Frontal cortex (tissue), 4 donors: ENCODE data around the gene OLR1. TPM values are rescaled to one million over a fixed set of nuclear protein-coding genes. Genes with fewer than 3 reads are reported as not detected.
"Not testable (repeated sequence)": the region's sequence is repeated elsewhere in the genome, so short reads cannot be mapped to it uniquely, and the experiment has no call there.

Experiments
- DNase-seq, 2 donors: peaks; one replicate each; pipeline ENCODE4 v3.0.0; 2012; ENCODE audit warnings: low spot score in 2 of 2
- FAIRE-seq: peaks from 2 replicates; lab custom pipeline; 2012; peaks lifted over from hg19 to GRCh38; lab: Jason Lieb, UNC
- total RNA-seq: library from RNA; depleted of rRNA; stranded (reverse); fragments of >200 nt; gene quantifications from one replicate; pipeline ENCODE4 v1.2.3, GENCODE V29; 2014
- donor health status: control.
- donor health status: control.
- donor health status: control.

The OLR1 gene
- 4.1 TPM for total RNA-seq

DNA sequence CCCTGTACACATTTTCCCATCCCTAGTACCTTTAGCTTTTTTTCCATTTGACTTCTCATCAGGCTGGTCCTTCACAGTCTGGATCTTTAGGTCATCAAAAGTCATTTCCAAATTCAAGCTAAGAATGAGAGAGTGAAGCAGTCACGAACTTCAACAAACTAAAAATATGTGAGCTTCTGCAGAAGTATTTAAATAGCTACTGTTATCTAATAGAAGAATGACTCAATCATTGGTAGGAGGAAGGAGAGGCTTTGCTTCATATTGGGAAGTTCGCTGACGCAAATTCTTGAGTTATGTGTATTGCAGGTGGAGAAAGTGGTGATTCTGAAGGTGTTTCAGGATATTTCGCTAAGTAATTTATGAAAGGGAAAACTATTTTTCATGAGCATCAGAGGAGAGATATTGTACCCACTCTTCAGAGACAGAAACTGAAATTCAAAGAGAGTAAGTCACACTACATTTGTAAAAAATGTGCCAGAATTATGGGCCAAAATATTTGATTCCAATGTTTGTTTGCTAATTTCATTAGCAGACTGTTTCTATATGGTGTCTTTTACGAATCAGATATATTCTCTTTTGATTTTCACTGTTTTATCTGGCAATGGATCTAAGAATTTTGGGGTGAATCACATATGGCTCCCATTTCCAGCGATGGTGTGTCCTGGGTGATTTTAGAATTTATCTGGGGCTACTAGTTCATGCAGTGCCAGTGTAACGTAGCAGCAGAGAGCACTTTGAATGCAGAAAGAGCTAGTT is at the start of gene OLR1:
Gene OLR1 (minus strand): TSS at position 160 of the 756 bp plus-strand sequence. CDS start 55 bp downstream, at position 105.
- no peak for DNase-seq
- no peak for FAIRE-seq

DNA sequence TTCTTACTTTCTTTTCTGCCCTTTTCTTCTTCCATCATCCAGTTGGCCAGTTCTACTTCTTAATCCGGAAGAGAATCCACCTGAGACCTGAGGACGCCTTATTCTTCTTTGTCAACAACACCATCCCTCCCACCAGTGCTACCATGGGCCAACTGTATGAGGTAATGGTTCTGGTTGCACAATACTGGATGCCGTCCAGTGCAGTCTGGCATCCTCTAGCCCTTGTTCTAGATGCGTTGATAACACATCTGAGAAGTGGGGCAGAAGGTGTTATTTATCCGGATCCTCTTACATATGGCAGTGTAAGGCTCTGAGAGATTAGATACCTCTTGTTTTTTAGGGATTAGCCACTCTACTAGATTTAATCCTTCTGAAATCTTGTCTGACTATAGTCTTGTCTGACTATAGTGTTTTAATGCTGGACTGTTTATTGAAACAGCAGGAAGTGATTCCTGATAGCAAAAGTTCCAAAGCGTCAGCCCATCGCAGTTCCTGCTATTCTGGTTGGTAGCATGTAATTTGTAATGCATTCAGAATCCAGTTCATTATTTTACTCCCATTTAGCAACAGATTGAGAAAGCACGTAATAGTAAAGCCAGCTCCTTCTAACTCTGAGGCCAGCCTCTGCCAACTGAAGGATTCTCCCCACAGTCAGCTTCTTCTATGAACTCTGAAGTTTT is 48.6 kb upstream of the OLR1 start:
- DNase-seq (peak in 1 of 2 donors; percentile 34), FAIRE-seq (no peak)

GRCh38 chr12:10218021-10218420 is 46.1 kb upstream of the OLR1 start:
- DNase-seq (no peak), FAIRE-seq (no peak)

DNA sequence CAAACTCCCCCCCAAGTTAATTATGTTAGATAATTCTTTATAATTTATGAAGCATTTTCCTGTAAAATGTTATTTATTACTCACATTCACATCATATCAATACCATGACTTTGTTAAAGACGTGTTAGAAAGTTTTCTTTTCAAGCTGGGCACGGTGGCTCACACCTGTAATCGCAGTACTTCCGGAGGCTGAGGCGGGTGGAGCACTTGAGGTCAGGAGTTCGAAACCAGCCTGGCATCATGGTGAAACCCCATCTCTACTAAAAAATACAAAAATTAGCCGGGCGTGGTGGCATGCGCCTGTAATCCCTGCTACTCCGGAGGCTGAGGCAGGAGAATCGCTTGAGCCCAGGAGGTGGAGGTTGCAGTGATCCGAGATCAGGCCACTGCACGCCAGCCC is 44.0 kb upstream of the OLR1 start:
- not testable (repeated sequence) for FAIRE-seq, DNase-seq

DNA sequence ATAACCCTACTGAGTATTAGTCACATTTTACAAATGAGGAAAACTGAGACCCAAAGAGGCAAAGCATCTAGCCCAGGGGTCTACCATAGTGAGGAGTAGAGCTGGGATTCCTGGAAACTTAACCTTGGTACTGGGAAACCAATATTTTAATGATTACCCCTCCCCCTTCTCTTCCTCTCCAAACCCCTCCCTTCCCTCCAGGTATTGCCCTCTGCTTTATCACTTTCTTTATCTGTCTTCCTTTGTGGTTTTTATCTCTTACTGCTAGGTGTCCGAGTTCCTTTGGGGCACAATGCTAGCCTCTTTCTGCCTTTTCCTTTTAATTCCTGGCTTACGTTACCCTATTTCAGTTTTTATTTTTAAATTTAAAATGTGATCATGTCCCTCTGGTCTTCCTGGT is 43.5 kb upstream of the OLR1 start:
- DNase-seq (no peak), FAIRE-seq (no peak)

- DNase-seq (no peak), FAIRE-seq (no peak)
Measured at GRCh38 chr12:10214895-10215267, 42.9 kb upstream of the OLR1 start.

- FAIRE-seq (no peak), DNase-seq (no peak)
Measured at GRCh38 chr12:10214136-10214894, 42.4 kb upstream of the OLR1 start.

DNA sequence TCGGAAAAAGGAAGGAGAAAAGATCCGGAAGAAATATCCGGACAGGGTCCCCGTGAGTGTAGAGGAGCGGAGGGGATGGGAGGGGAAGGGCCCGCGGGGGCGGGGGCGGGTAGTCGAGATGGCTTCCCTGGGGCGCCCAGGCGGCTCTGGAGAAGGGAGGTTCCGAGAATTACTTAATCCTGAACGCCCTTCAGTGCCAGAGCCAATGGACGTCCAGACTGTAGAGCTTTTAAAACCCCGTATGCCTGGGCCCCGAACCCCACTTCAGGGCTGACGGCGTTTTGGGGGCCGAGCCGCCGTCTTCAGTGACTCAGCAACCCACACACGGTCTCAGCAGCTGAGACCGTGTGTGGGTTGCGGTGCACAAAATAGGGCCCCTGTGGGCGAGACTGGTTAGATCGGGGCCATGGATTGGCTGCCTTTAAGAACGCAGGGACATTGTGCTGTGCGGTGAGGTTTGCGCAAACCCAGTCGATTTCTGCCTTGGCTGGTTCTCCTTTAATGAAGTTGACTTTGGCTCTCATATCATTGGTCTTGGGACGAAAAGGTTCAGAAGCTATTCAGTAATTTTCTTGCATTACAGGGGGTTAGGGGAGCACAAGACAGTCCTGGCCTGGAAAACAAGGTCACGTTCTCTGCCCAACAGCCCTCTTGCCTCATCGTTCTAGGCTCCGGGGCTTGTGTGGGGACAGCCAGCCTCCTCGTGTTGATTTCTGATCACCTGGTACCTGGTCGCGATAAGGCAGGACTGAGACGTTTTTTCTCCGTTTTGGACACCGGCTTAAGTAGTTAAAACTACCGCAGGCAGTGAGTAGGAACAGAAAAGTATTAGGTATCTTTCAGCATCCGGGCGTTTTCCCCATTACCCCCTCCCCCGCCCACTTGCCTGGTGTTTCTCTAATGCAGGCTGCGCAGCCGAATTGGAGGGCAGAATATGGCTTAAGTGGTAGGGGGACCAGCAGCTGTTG is 41.5 kb upstream of the OLR1 start:
- DNase-seq (peak; percentile 36 to 52), FAIRE-seq (no peak)

DNA sequence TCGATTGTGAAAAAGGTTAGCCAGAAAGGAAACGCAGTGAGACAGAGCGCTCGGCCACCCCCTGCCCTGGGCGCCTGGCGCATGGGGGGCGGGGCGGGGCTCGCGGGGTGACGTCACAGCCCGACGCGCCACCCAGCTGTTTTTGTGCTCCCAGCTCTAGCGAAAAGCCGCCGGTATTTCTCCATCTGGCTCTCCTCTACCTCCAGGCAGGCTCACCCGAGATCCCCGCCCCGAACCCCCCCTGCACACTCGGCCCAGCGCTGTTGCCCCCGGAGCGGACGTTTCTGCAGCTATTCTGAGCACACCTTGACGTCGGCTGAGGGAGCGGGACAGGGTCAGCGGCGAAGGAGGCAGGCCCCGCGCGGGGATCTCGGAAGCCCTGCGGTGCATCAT is 40.8 kb upstream of the OLR1 start, which contains the start of gene GABARAPL1:
Gene GABARAPL1 (plus strand): TSS at position 139 of the 393 bp plus-strand sequence. CDS start 253 bp downstream, at position 392.
- DNase-seq (peak; percentile 80 to 85), FAIRE-seq (no peak)

DNA sequence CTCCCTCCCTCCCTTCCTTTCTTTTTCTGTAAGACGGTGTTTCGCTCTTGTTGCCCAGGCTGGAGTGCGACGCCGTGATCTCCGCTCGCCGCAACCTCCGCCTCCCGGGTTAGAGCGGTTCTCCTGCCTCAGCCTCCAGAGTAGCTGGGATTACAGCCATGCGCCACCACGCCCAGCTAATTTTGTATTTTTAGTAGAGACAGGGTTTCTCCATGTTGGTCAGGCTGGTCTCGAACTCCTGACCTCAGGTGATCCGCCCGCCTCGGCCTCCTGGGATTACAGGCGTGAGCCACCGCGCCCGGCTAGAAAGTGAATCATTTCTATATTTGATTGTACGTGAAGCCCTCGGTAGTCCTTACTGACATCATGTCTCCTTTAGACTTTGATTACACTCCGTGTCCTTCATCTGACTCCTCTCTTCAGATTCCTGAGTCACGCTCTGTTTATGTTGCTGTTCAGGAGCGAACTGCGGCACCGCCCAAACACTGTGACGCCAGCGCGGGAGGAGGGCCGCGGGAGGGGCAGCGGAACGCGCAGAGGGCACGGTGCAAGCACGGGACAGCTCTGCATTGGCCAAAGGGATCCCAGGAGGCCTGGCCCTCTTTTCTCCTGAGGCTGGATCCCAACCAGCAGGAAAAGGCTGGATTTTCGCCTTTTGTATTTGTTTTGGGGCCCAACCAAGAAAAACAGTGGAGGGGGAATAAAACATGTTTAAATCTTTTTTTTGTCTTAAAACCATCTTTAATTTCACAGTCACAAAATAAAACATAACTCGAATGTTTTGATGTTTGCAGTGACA is 40.2 kb upstream of the OLR1 start:
- FAIRE-seq (no peak), DNase-seq (peak; percentile 81 to 91)

- DNase-seq: no peak
- FAIRE-seq: no peak
Measured at GRCh38 chr12:10211101-10211939, 39.4 kb upstream of the OLR1 start.

DNA sequence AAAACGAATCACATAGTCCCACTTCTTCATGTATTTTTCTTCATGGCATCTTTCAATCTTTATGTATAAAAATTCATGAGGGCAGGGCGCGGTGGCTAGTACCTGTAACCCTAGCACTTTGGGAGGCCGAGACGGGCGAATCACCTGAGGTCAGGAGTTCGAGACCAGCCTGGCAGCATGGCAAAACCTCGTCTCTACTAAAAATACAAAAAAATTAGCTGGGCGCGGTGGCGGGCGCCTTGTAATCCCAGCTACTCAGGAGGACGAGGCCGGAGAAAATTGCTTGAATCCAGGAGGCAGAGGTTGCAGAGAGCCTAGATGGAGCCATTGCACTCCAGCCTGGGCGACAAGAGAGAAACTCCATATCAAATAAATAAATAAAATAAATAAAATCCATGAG is 38.3 kb upstream of the OLR1 start:
- DNase-seq (no peak), FAIRE-seq (no peak)

- FAIRE-seq: no peak
- DNase-seq: no peak
Measured at GRCh38 chr12:10207136-10207535, 35.2 kb upstream of the OLR1 start.

DNA sequence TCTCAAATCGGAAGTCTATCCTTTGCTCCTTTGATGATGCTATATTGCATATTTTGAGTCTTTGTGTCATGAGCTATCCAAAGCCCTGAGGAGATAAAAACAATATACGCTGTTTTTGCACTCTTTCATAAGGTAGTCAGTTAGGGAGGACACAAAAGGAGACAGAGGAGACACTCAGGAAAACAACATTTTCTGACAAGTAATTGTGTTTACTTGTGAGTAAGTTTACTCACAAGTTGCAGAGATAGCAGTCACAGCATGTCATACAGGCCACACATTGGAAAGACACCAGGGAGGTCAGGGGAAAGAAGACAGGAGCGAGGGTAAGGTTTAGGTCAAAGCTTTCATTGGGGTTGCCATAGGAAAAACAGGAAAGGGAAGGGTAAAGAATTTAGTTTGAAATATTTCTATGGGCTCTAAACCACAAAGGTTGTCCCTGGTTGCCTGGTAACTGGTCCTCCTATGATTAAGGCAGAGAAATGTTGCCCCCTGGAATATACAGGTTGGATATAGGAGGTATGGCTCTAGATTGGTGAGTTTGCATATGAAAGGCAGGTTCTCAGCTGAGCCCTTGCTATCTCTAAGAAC is 33.4 kb upstream of the OLR1 start:
- DNase-seq (no peak), FAIRE-seq (no peak)

- FAIRE-seq, DNase-seq: not testable (repeated sequence)
Measured at GRCh38 chr12:10204495-10204894, 32.6 kb upstream of the OLR1 start.

- FAIRE-seq (no peak), DNase-seq (no peak)
Measured at GRCh38 chr12:10197879-10198278, 25.9 kb upstream of the OLR1 start.

- no peak for DNase-seq
- FAIRE-seq: no peak
Measured at GRCh38 chr12:10196210-10196609, 24.3 kb upstream of the OLR1 start.
